ENCODE measurements around the gene GAS6.

The GAS6 gene

GRCh38 chr13:113817860-113818691, 45.8 kb downstream of the GAS6 start:
- no peak for DNase-seq

DNA sequence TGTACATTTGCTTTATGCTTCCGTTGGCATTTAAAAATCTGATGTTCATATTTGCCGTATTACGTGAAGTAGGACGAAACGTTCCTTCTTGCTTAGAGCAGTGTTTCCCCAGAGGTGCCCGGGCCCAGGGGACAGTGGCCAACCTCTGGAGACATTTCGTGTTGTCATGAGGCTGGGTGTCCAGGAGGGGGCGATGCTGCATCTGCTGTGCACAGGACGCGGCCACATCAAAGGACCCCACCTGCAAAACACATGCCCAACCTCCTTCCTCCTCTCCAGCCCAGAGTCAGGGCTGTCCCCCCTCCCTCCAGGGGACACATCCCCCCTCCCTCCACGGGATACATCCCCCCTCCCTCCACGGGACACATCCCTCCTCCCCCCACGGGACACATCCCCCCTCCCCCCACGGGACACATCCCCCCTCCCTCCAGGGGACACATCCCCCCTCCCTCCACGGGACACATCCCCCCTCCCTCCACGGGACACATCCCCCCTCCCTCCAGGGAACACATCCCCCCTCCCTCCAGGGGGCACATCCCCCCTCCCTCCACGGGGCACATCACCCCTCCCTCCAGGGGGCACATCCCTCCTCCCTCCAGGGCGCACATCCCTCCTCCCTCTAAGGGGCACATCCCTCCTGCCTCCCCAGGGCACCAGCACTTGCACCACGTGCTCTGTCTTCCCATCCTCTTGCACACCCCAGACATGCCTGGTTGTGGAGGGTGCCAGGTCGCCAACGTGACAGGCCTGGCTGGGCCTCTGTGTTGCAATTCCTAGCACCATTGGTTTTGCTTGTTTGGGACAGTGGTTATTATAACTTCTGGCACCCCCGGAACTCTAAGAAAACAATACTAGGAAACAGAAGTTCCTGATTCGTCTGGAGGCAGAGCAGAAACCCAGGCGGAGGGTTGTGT, 46.7 kb downstream of the GAS6 start:
- peak; percentile 87 to 89 for DNase-seq

- DNase-seq = no peak
These were observed 47.5 kb downstream of the GAS6 start for GRCh38 chr13:113816254-113816929.

DNA sequence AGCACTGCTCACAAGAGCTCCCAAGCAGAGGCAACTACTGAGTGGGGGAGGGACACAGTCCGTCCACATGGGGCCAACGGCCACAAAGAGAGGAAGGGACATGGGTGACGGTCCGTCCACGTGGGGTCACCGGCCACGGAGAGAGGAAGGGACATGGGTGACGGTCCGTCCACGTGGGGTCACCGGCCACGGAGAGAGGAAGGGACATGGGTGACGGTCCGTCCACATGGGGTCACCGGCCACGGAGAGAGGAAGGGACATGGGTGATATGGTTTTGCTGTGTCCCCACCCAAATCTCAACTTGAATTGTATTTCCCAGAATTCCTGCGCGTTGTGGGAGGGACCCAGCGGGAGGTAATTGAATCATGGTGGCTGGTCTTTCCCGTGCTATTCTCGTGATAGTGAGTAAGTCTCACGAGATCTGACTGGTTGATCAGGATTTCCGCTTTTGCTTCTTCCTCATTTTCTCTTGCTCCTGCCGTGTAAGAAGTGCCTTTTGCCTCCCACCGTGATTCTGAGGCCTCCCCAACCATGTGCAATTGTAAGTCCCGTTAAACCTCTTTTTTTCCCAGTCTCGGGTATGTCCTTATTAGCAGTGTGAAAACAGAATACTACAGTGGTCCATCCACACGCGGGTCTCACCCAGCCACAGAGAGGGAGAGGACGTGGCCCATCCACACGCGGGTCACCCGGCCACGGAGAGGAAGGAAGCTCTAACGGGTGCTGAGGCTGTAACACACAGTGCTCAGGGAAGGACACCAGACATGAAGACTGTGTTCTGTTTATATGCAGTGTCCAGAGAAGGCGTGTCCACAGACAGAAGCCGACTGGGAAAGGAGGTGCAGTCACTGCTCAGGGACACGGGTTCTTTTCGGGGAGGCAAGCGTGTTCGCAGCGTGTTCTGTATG, 48.5 kb downstream of the GAS6 start:
- DNase-seq = peak; percentile 58 to 62

DNA sequence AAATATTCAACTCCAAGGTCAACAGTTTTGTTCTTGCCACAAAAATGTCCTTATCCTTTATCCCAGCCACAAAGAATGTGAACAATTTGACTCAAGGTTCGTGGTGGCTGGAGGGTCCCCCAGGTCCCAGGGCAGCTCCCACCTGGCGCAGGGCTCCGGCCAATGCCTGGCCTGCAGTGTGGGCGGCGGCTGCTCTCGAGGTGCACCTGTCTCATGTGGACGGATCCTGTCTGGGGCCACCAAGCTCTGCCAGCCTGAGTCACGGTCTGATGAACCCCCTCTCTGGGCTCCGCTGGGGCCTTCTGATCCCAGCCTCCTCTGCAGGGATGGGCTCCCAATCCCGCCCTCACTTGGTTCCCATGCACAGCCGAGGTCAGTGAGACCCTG, 49.4 kb downstream of the GAS6 start:
- DNase-seq = no peak

DNA sequence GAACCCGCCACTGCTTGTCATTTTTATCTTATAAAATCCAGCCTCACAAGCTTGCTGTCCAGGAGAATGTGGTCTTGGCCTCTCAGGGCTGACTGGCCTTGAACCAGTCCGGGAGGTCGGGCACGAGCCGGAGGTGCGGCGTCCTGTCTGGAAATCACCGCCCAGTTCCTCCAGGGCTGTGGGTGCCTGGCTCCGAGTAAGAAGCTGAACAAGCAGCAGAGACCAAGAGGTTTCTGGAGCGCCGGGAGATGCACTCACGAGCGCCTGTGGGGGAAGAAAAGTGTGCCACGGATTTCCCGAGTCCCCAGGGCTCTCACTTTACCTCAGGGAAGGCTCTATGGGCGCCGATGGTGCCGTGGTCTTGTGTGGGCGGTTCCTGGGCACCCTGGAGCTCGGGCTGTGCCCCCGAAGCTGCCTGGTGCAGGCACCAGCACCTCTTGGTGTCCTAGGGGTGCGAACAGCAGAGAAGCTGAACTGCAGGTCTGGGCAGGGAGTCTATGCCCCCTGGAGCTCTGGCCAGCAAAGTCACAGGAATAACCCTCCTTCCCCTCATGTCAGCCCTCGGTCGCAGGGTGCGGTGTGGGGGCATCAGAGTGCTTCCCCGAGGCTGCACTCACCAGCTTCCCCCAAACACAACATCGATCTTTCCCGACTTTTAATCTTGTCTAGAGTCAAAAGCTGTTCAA, 50.0 kb downstream of the GAS6 start:
- no peak for DNase-seq

GRCh38 chr13:113813070-113813748, 50.7 kb downstream of the GAS6 start:
- no peak for DNase-seq

DNA sequence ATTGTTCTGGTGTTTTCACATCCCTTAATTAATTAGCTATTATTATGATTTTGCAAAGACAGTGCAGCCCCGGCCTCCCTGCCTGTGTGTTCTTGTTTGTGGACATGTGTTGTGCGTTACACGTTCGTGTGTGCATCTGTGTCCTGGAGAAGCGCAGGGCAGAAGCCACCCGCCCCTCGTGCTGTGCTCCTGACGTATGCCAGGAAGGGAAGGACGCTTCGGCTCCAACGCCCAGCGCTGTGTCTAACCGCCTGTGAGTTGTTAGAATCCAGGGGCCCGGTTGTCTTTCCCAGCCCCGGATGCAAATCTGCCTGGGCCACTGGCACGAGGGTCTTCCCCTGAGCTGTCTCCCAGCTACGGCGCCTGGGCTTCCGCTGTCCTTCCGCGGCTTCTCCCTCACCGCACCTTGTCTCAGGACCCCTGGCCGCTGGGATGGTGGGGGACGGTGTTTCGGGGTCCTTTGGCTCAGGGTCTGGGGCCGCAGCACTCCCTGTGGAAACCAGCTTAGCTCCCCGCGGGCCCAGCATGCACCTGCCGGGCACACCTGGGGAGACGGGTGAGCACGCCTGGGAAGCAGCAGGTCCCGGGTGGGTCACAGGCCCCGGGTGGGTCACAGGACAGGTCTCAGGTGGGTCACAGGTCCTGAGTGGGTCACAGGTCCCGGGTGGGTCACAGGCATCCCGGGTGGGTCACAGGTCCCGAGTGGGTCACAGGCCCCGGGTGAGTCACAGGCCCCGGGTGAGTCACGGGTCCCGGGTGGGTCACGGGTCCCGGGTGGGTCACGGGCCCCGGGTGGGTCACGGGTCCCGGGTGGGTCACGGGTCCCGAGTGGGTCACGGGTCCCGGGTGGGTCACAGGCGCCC, 51.5 kb downstream of the GAS6 start:
- DNase-seq = no peak

DNA sequence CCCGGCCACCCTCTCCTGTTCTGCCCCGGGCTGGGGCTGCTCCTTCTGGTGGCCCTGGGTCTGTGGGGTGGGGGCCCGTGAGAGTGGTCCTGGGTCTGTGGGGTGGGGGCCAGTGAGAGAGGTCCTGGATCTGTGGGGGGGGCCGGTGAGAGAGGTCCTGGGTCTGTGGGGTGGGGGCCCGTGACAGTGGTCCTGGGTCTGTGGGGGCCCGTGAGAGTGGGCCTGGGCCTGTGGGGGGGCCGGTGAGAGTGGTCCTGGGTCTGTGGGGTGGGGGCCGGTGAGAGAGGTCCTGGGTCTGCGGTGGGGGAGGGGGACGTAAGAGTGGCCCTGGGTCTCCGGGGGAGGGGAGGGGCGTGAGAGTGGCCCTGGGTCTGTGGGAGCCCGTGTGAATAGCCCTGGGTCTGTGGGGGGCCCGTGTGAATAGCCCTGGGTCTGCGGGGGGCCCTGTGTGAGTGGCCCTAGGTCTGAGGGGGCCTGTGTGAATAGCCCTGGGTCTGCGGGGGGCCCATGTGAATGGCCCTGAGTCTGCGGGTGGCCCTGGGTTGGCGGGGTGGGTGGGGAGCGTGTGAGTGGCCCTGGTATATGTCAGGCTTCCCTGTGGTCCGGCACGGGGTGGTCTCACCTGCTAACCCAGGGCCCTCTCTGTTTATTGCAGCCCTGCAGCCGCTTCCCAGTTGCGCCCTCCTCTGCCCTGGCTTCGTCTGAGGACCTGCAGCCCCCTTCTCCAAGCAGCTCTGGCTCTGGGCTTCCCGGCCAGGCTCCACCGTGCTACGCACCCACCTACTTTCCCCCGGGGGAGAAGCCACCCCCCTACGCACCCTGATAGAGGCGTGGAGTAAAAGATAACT, 52.6 kb downstream of the GAS6 start:
- no peak for DNase-seq

DNA sequence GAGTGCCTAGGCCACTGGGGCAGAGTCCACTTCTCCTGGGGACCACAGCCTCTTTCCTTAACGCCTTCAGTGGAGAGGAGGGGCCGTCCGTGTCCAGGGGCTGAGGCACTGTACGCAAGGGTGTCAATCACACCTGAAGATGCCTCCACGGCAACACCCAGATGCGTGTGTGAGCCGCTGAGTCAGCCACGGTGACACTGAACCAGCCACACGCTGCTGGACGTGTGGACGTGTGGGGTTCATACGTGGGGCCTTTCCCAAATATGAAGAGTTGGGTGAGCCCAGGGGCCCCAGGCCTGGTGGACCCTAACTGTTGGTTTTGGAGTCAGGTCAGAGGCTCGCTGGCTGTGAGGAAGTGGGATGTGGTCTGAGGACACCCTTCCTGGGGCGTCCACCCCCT, 53.2 kb downstream of the GAS6 start:
- no peak for DNase-seq

DNA sequence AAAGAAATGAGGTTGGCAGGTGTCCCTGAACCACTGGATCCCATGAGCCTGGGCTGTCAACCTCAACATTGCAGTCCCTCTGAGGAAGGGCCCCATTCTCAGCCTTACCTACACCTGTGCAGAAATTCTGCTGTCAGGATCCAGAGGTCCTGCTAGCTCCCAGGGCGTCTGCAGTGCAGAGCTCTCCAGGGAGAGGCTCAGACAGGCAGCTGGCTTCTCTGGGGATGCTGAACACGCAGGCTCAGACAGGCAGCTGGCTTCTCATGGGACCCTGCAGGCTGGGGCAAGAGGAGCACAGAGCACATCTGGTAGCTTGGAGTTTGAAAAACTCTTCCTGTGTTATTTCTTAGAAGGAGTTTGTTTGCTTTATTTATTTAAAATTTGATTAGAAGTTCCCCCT, 53.9 kb downstream of the GAS6 start:
- no peak for DNase-seq

GRCh38 chr13:113808058-113808834, 55.6 kb downstream of the GAS6 start:
- DNase-seq = no peak

DNA sequence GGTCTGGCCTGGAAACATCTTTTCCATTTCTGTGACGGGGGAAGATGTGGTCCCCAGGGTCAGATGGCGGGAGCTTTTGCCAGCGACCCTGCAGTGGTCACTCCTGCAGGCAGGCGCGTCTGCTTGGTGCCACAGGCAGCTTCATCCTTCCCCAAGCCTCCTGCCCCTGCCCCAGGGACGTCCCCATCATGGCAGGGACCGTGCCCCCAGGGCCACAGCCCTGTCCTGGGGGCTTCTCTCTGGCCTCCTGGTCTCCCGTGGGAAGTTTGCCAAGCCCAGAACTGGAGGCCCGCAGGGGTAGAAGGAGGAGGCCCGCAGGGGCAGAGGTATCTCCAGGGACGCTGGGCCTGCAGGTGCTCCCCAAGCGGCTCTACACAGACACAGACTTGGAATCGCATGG, 57.4 kb downstream of the GAS6 start:
- no peak for DNase-seq

GRCh38 chr13:113806104-113806471, 57.8 kb downstream of the GAS6 start:
- DNase-seq = no peak

- DNase-seq = no peak
These were observed 58.3 kb downstream of the GAS6 start for GRCh38 chr13:113805431-113806103.

DNA sequence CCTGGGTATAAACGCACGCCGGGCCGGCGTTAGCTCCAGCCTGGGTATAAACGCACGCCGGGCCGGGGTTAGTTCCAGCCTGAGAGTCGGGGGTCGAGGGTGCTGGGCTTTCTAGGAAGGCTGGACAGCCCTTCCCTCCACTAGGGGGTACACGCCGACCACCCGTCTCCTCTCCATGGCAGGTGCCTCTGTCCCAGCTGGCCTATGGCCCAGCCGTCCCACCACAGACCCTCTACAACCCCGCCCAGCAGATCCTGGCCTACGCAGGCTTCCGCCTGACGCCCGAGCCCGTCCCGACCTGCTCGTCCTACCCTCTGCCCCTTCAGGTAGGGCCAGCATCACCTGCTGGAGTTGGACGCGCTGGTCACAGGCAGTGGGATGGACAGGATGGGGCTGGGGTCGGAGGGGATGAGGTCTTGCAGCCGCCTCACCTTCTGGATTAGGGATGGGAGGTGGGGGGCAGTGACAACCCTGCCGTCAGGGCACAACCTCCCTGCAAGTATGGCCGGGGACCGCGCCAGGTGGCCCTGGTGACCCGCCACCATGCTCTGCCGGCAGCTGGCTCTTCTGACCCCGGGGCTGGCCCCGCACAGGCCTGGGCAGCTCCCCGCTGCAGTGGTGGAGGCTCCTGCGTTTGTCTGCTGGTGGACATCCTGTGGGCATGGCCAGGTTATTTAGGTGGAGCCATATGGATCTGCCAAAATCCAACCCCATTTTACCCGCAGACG, 59.0 kb downstream of the GAS6 start:
- DNase-seq = no peak
